MM.1S (cell line): Measurements from ENCODE around the gene EGFL7.

Experiments used
- DNase-seq: peaks from one replicate; pipeline ENCODE4 v3.0.0-alpha.2; 2015
- H2AFZ ChIP-seq: fragments of 300-600 bp; sonication (generic); 2 replicates; pipeline ENCODE4 v1.6.0; 2016; ENCODE audit warnings: antibody characterized with exemption, low read length
- H3F3A ChIP-seq: fragments of 300-600 bp; sonication (generic); 2 replicates; pipeline ENCODE4 v1.6.1; 2016; ENCODE audit warnings: mild to moderate bottlenecking, antibody characterized with exemption, low read length, moderate library complexity, mixed read lengths; ENCODE audit not compliant: insufficient read depth
- H3K27ac ChIP-seq: fragments of 300-600 bp; sonication (generic); 2 replicates; pipeline ENCODE4 v1.5.1; 2016; ENCODE audit warnings: mild to moderate bottlenecking, low read length
- H3K27me3 ChIP-seq: fragments of 300-600 bp; sonication (generic); replicated peaks from 2 replicates; pipeline ENCODE4 v1.6.0; 2016; ENCODE audit warnings: low read length; ENCODE audit not compliant: insufficient read depth
- H3K36me3 ChIP-seq: fragments of 300-600 bp; sonication (generic); replicated peaks from 2 replicates; pipeline ENCODE4 v1.6.1; 2016; ENCODE audit warnings: mild to moderate bottlenecking, low read length, mixed read lengths; ENCODE audit not compliant: insufficient read depth
- H3K4me1 ChIP-seq: fragments of 300-600 bp; sonication (generic); 2 replicates; pipeline ENCODE4 v1.6.1; 2016; ENCODE audit warnings: low read length, mixed read lengths
- H3K4me2 ChIP-seq: fragments of 300-600 bp; sonication (generic); 2 replicates; pipeline ENCODE4 v1.6.0; 2016; ENCODE audit warnings: low read depth, low read length
- H3K4me3 ChIP-seq: fragments of 300-600 bp; sonication (generic); 2 replicates; pipeline ENCODE4 v1.5.1; 2016; ENCODE audit warnings: low read length, mixed read lengths
- H3K79me2 ChIP-seq: fragments of 300-600 bp; sonication (generic); 2 replicates; pipeline ENCODE4 v1.6.1; 2016; ENCODE audit warnings: mixed run types, low read length, mixed read lengths
- H3K9ac ChIP-seq: fragments of 300-600 bp; sonication (generic); 2 replicates; pipeline ENCODE4 v1.6.1; 2016; ENCODE audit warnings: low read length, mixed read lengths
- H3K9me2 ChIP-seq: fragments of 300-600 bp; sonication (generic); replicated peaks from 2 replicates; pipeline ENCODE4 v1.6.1; 2016; ENCODE audit warnings: mild to moderate bottlenecking, low read length, mixed read lengths; ENCODE audit not compliant: insufficient read depth
- H3K9me3 ChIP-seq: fragments of 300-600 bp; sonication (generic); replicated peaks from 2 replicates; pipeline ENCODE4 v1.6.1; 2016; ENCODE audit warnings: mild to moderate bottlenecking, low read length, mixed read lengths; ENCODE audit not compliant: insufficient read depth
- H4K20me1 ChIP-seq: fragments of 300-600 bp; sonication (generic); 2 replicates; pipeline ENCODE4 v1.6.1; 2016; ENCODE audit warnings: mild to moderate bottlenecking, low read length, moderate library complexity, mixed read lengths; ENCODE audit not compliant: insufficient read depth
- EZH2 ChIP-seq: fragments of 300-600 bp; sonication (generic); optimal IDR thresholded peaks from 2 replicates; pipeline ENCODE3; 2017; ENCODE audit warnings: low read depth, mild to moderate bottlenecking, antibody characterized with exemption, low read length, mixed read lengths
- EZH2phosphoT487 ChIP-seq: fragments of 300-600 bp; sonication (generic); IDR thresholded peaks from 2 replicates; pipeline ENCODE4 v1.6.1; 2018; ENCODE audit warnings: antibody characterized with exemption, low read length
- TF ChIP-seq, protein P1 (sequence below): fragments of 300-600 bp; sonication (generic); IDR thresholded peaks from 2 replicates; pipeline ENCODE4 v1.5.1; 2016; ENCODE audit warnings: antibody characterized with exemption, low read length, mixed read lengths

Gene EGFL7

DNA sequence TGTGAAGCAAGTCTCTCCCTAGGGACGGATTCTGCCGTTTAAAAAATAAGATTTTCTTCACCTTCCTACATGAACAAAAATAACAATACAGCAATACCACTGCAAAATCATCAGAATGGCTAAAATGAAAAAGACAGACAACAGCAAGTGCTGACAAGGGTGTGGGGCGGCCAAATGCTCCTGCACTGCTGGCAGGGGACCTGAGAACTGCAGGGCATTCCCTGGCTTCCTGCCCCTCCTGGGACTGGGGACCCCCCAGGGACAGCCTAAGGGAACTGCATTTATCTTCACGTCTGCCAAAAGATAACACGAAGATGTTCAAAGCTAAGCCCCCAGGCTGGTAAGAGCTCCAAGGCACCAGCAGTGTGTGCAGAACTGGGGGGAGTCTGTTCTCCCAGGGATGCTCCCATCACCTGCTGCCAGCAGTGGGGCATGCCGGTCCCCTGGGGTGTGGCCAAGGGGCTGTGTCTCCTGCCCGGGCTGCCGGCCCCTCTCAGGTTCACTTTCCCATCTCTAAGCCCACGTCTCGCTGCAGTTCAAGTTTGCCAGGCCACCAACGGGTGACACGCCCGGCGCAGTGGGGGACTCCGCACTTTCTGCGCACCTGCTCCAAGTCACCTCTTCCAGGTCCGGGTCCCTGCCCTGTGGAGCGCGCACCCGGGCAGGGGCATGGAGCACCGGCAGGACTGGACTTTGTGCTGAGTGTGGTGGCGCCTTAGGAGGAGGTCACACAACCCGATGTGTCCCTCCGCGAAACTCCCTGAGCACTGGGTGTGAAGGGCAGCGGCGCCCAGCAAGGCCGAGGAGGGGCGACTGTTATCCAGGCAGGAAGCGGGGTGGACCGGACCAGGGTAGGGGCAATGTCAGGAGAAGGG is 4.5 kb upstream of the EGFL7 start:
- Histone ChIP-seq H3K36me3 (no peaks in the 10 kb centered on the region), H3K9me3 (no peaks in the 10 kb centered on the region), H3F3A (no peaks in the 10 kb centered on the region), H3K4me3 (no peak overlapping the region), H3K27me3 (peaks cover 96% of the 10 kb centered on the region), H3K4me2 (no peak overlapping the region), H3K79me2 (no peaks in the 10 kb centered on the region), H2AFZ (no peak overlapping the region), H3K27ac (no peak overlapping the region), H3K9ac (no peak overlapping the region), H3K9me2 (no peaks in the 10 kb centered on the region), H3K4me1 (no peaks in the 10 kb centered on the region), H4K20me1 (no peaks in the 10 kb centered on the region)
- TF ChIP-seq EZH2 (no peak), EZH2phosphoT487 (no peak)
- TF ChIP-seq, protein P1, sequence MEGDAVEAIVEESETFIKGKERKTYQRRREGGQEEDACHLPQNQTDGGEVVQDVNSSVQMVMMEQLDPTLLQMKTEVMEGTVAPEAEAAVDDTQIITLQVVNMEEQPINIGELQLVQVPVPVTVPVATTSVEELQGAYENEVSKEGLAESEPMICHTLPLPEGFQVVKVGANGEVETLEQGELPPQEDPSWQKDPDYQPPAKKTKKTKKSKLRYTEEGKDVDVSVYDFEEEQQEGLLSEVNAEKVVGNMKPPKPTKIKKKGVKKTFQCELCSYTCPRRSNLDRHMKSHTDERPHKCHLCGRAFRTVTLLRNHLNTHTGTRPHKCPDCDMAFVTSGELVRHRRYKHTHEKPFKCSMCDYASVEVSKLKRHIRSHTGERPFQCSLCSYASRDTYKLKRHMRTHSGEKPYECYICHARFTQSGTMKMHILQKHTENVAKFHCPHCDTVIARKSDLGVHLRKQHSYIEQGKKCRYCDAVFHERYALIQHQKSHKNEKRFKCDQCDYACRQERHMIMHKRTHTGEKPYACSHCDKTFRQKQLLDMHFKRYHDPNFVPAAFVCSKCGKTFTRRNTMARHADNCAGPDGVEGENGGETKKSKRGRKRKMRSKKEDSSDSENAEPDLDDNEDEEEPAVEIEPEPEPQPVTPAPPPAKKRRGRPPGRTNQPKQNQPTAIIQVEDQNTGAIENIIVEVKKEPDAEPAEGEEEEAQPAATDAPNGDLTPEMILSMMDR: no peak
- DNase-seq: no peak

DNA sequence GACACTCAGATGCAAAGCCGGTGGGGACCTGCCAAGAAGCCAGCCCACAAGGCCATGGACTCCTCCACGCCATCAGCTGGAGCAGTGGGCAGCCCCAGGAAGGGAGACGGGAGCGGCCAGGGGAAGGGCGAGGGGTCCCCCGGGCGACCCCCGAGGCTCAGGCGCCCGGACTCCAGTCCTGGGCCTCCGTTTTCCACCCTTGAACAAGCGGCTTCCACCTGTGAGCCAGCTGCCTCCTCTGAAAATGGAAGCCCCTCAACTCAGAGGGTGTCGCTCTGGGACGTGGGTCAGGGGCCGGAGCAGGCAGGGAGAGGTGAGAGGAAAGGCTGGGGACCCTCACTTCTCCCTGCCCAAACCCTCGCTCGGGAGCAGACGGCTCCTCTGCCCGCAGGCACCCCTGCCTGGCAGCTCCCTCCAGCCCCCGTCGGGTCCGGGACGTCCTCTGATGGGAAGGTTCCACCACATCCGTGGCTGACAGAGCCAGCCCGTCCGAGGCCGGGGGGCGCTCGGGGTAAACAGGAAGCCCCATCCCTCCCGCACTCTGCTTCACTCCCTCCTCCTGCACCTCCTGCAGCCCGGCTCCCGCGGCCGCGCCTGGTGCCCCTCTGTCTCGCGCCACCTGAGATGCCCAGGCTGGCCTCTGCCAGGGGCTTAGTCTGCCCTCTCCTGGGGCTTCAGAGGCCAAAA is 3.7 kb upstream of the EGFL7 start:
- TF ChIP-seq, protein P1: no peak
- no peak for TF ChIP-seq EZH2phosphoT487
- no peak for TF ChIP-seq EZH2
- Histone ChIP-seq H3K9me2 (no peaks in the 10 kb centered on the region), H3K36me3 (no peaks in the 10 kb centered on the region), H3K4me3 (no peak overlapping the region), H3F3A (no peaks in the 10 kb centered on the region), H3K27me3 (peaks cover 96% of the 10 kb centered on the region), H3K79me2 (no peaks in the 10 kb centered on the region), H3K9ac (no peak overlapping the region), H2AFZ (no peak overlapping the region), H3K9me3 (no peaks in the 10 kb centered on the region), H4K20me1 (no peaks in the 10 kb centered on the region), H3K4me1 (no peaks in the 10 kb centered on the region), H3K27ac (no peak overlapping the region), H3K4me2 (no peak overlapping the region)
- no peak for DNase-seq

DNA sequence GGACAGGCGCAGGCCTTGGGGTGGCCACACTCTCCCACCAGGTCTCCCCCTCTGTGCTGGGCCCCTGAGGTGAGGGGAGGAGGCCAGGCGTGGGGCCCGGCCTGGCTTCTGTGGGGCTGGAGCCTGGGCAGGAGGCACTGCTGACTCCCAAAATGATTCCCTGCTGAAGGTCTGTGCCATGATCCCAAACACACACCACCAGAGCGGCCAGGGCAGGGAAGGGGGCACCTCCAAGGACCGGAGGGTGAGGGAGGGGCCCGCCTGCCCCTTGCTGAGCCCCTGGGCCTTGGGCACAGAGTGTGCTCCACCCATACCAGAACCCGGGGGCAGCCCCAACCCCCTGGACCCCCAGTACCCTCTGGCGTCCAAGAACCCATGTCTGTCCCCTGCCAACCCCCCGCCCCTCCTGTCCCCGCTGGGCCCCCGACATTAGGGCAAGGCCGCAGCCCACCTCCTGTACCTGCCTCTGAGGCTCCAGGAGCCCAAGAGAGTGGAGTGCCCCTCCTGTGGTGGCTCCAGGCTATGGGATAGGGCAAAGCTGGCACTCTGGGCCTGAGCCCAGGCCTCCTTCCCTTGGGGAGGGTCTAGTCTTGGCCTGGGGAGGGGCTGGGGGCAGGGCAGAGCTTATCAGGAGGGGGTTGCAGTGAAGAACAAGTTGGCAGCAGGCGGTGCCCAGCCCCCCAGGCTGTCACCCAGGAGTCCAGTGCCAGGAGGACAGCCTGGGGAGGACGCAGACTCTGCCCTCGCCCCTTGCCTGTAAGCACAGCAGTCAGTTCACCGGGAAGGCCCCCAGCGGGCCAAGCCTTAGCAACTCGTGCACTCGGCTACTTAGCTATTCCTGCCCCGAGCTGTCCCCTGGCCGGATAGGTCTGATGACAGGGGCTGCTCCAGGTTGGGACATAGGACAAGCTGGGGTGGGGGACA is 2.6 kb upstream of the EGFL7 start:
- no peaks in the 10 kb centered on the region for H4K20me1 ChIP-seq
- no peak for DNase-seq
- H3K9me2 ChIP-seq: no peaks in the 10 kb centered on the region
- no peaks in the 10 kb centered on the region for H3K9me3 ChIP-seq
- H3K4me3 ChIP-seq: no peak overlapping the region
- peaks cover 98% of the 10 kb centered on the region for H3K27me3 ChIP-seq
- no peak overlapping the region for H3K4me2 ChIP-seq
- TF ChIP-seq EZH2 (no peak), EZH2phosphoT487 (no peak)
- TF ChIP-seq, protein P1: no peak
- H3K79me2 ChIP-seq: no peaks in the 10 kb centered on the region
- H2AFZ ChIP-seq: no peak overlapping the region
- no peaks in the 10 kb centered on the region for H3K36me3 ChIP-seq
- no peaks in the 10 kb centered on the region for H3F3A ChIP-seq
- H3K9ac ChIP-seq: no peak overlapping the region
- no peak overlapping the region for H3K27ac ChIP-seq
- H3K4me1 ChIP-seq: no peaks in the 10 kb centered on the region
